Mesenchymal stem cell (in vitro differentiated cells and primary cell): ENCODE results near the gene PPARA.

Experiments used
- DNase-seq: peaks from one replicate; pipeline ENCODE4 v3.0.0-alpha.2; 2013
- H2AFZ ChIP-seq: one replicate; pipeline ENCODE4 v1.6.1; 2013; ENCODE audit warnings: low read depth, mild to moderate bottlenecking, control low read depth, inconsistent platforms, low read length, moderate library complexity
- H2AK5ac ChIP-seq: 2 replicates; pipeline ENCODE4 v1.6.1; 2013; ENCODE audit warnings: low read length, moderate library complexity, mild to moderate bottlenecking, inconsistent platforms; ENCODE audit not compliant: severe bottlenecking
- H2BK120ac ChIP-seq: one replicate; pipeline ENCODE4 v1.6.1; 2013; ENCODE audit warnings: low read depth, mild to moderate bottlenecking, inconsistent platforms, low read length, moderate library complexity
- H2BK12ac ChIP-seq, 2 experiments: one replicate each; pipeline ENCODE4 v1.6.1; 2013; ENCODE audit warnings: inconsistent platforms in 2 of 2, low read length in 2 of 2, mild to moderate bottlenecking in 2 of 2, moderate library complexity in 2 of 2, control low read depth in 1 of 2
- H2BK15ac ChIP-seq: one replicate; pipeline ENCODE4 v1.6.1; 2013; ENCODE audit warnings: mild to moderate bottlenecking, low read depth, inconsistent platforms; ENCODE audit not compliant: poor library complexity, severe bottlenecking
- H2BK5ac ChIP-seq: 2 replicates; pipeline ENCODE4 v1.6.1; 2013; ENCODE audit warnings: low read depth, mild to moderate bottlenecking, low read length, control low read depth, inconsistent platforms; ENCODE audit not compliant: poor library complexity, severe bottlenecking
- H3K14ac ChIP-seq, 2 experiments: one replicate each; pipeline ENCODE4 v1.6.1; 2013; ENCODE audit warnings: inconsistent platforms in 2 of 2, low read length in 2 of 2, control low read depth in 1 of 2, mild to moderate bottlenecking in 1 of 2, moderate library complexity in 1 of 2
- H3K18ac ChIP-seq, 2 experiments: one replicate each; pipeline ENCODE4 v1.6.1; 2013; ENCODE audit warnings: inconsistent platforms in 2 of 2, low read length in 2 of 2, control low read depth in 1 of 2, low read depth in 1 of 2, mild to moderate bottlenecking in 1 of 2
- H3K23ac ChIP-seq, 2 experiments: one replicate each; pipeline ENCODE4 v1.6.1; 2013; ENCODE audit warnings: inconsistent platforms in 2 of 2, low read length in 2 of 2, mild to moderate bottlenecking in 2 of 2, moderate library complexity in 2 of 2, control low read depth in 1 of 2
- H3K27ac ChIP-seq: 2 replicates; pipeline ENCODE4 v1.5.1; 2013; ENCODE audit warnings: mild to moderate bottlenecking, moderate library complexity, low read length, control low read depth, inconsistent platforms; ENCODE audit not compliant: poor library complexity, severe bottlenecking
- H3K27me3 ChIP-seq, 2 experiments: 2 replicates each; pipeline versions ENCODE4 v1.6.1 to v1.7.0; 2013; ENCODE audit warnings: low read length in 2 of 2, mild to moderate bottlenecking in 2 of 2, moderate library complexity in 2 of 2, control low read depth in 1 of 2, inconsistent platforms in 1 of 2; ENCODE audit not compliant: control insufficient read depth in 1 of 2, insufficient read depth in 1 of 2
- H3K36me3 ChIP-seq, 2 experiments: 2 replicates each; pipeline versions ENCODE4 v1.6.1 to v1.7.0; 2013; ENCODE audit warnings: low read length in 2 of 2, control low read depth in 1 of 2, inconsistent platforms in 1 of 2, low read depth in 1 of 2, mild to moderate bottlenecking in 1 of 2; ENCODE audit not compliant: insufficient read depth in 2 of 2, control insufficient read depth in 1 of 2
- H3K4ac ChIP-seq, 2 experiments: one replicate each; pipeline ENCODE4 v1.6.1; 2013; ENCODE audit warnings: inconsistent platforms in 2 of 2, low read length in 2 of 2, mild to moderate bottlenecking in 2 of 2, moderate library complexity in 2 of 2, control low read depth in 1 of 2, low read depth in 1 of 2
- H3K4me1 ChIP-seq: 2 replicates; pipeline ENCODE4 v1.6.1; 2013; ENCODE audit warnings: low read depth, low read length, control low read depth; ENCODE audit not compliant: control insufficient read depth, insufficient read depth
- H3K4me2 ChIP-seq: 2 replicates; pipeline ENCODE4 v1.6.1; 2013; ENCODE audit warnings: low read length, mild to moderate bottlenecking, inconsistent platforms; ENCODE audit not compliant: poor library complexity, severe bottlenecking
- H3K4me3 ChIP-seq, 2 experiments: 2 replicates each; pipeline versions ENCODE4 v1.5.1 to v1.7.0; 2013; ENCODE audit warnings: low read length in 2 of 2, mild to moderate bottlenecking in 2 of 2, control low read depth in 1 of 2, low read depth in 1 of 2; ENCODE audit not compliant: insufficient read depth in 1 of 2
- H3K79me1 ChIP-seq: replicated peaks from 2 replicates; pipeline ENCODE4 v1.6.1; 2013; ENCODE audit warnings: mild to moderate bottlenecking, control low read depth, low read length, inconsistent platforms; ENCODE audit not compliant: poor library complexity, severe bottlenecking
- H3K9ac ChIP-seq: 2 replicates; pipeline ENCODE4 v1.7.0; 2013; ENCODE audit warnings: mild to moderate bottlenecking, low read length, moderate library complexity
- H3K9me3 ChIP-seq: 2 replicates; pipeline ENCODE4 v1.7.0; 2013; ENCODE audit warnings: mild to moderate bottlenecking, low read length; ENCODE audit not compliant: control insufficient read depth
- H4K8ac ChIP-seq: one replicate; pipeline ENCODE4 v1.6.1; 2013; ENCODE audit warnings: inconsistent platforms, mild to moderate bottlenecking, low read length, moderate library complexity
- H4K91ac ChIP-seq: one replicate; pipeline ENCODE4 v1.6.1; 2013; ENCODE audit warnings: mild to moderate bottlenecking, low read length, inconsistent platforms
- WGBS: methylation state at CpG from one replicate; pipeline ENCODE4 v1.1.7; 2013; ENCODE audit warnings: mixed read lengths; 5-methylcytosine and 5-hydroxymethylcytosine counted together

The PPARA gene

DNA sequence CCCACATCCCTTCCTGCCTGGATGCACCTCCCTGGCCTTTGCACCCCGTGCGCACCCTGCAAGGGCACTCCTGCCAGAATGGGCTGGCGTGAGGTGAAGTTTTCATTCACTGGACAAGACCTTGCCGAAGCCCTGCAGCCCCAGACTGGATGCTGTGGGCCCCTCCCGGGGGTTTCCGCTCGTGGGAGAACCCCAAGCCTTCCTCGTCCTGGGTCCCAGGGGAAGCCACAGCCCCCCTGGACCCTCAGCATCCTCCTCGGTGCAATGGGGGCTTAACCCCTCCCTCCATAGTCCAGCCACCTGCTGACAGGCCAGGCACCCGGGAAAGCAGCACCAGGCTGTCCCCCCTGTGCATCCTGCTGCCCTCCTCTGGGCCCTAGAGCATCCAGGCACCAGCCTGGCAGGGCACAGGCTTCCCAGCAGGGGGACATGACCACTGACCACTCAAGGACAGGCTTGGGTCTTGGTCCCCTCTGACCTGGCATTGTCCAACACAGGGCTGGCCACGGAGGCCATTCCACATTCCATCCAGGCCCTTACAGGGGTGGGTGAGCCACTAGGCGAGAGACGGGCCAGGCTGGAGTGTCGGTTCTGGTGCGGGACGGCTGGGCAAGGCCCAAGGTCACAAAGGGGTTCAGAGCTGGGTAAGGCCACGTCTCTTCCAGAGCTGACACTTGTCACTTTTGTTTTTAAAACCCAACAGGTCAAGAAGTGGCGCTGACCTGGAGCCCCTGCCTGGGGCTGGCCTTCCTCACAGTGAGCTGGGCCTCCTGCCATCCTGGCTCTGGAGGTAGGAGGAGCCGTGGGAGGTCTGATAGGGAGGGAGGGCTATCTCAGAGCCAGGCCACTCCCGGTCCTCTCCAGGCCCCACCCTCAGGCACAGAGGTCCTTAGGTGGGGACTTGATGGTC, 41.5 kb upstream of the PPARA start:
- no peak for DNase-seq
- H3K4me1 ChIP-seq, result peaks cover 95% of the 10 kb centered on the region
- H3K14ac ChIP-seq, result no peak overlapping the region
- no peak overlapping the region for H4K8ac ChIP-seq
- peaks cover 63 to 85% of the 10 kb centered on the region in 2 experiments for H3K36me3 ChIP-seq
- no peak overlapping the region for H2BK12ac ChIP-seq
- peak overlapping the region; percentile 20 for H2AK5ac ChIP-seq
- no peak overlapping the region for H2AFZ ChIP-seq
- H3K27me3 ChIP-seq, result no peaks in the 10 kb centered on the region
- no peak overlapping the region for H3K4ac ChIP-seq
- H3K4me2 ChIP-seq, result no peak overlapping the region
- H2BK15ac ChIP-seq, result no peak overlapping the region
- peak overlapping the region; percentile 49 for H3K9ac ChIP-seq
- H3K4me3 ChIP-seq, result no peak overlapping the region
- H2BK120ac ChIP-seq, result no peak overlapping the region
- H2BK5ac ChIP-seq, result peak overlapping the region; percentile 36
- no peaks in the 10 kb centered on the region for H3K9me3 ChIP-seq
- peaks cover 12% of the 10 kb centered on the region for H3K79me1 ChIP-seq
- H3K23ac ChIP-seq, result no peak overlapping the region
- H3K27ac ChIP-seq, result peak overlapping the region; percentile 90
- no peak overlapping the region for H4K91ac ChIP-seq
- no peak overlapping the region for H3K18ac ChIP-seq
- 81% methylated on average over 20 of the region's 20 CpGs for WGBS

DNA sequence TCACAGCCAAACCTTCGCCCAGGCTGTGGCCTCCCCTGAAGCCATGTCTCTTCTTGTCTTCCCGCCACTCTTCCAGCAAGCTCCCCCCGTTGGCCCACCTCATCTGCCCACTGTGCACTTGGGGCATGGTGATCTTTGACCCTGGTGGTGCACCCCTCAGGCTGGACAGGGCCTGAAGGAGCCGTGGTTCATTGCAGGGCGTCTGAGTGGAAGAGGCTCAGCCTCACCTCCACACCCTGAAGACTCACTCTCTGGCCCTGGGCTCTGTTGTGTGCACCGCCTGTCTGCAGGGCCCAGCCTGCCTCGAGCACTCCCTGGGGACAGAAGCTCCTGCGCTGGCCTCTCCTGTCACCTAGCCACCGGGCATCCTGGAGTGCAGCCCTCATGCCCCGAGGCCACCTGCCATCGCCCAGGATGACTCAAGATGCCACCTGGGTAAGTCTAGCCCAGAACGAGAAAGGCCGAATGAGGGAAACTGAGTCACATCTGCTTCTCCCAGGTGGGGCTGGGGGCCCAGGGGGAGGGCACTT, 40.8 kb upstream of the PPARA start:
- no peaks in the 10 kb centered on the region for H3K9me3 ChIP-seq
- no peak overlapping the region for H2AFZ ChIP-seq
- 96% methylated on average over 13 of the region's 13 CpGs for WGBS
- no peak overlapping the region for H3K4me2 ChIP-seq
- no peak overlapping the region for H3K4me3 ChIP-seq
- no peak overlapping the region for H3K23ac ChIP-seq
- H3K18ac ChIP-seq, result no peak overlapping the region
- H4K91ac ChIP-seq, result no peak overlapping the region
- peaks cover 95% of the 10 kb centered on the region for H3K4me1 ChIP-seq
- no peak overlapping the region for H2BK120ac ChIP-seq
- H3K27me3 ChIP-seq, result no peaks in the 10 kb centered on the region
- peak overlapping the region; percentile 51 for H3K9ac ChIP-seq
- H3K36me3 ChIP-seq, result peaks cover 63 to 90% of the 10 kb centered on the region in 2 experiments
- peak overlapping the region; percentile 33 for H3K27ac ChIP-seq
- no peak overlapping the region for H3K4ac ChIP-seq
- H4K8ac ChIP-seq, result no peak overlapping the region
- DNase-seq, result no peak
- H2BK5ac ChIP-seq, result no peak overlapping the region
- H2AK5ac ChIP-seq, result peak overlapping the region; percentile 1
- H3K79me1 ChIP-seq, result peaks cover 10% of the 10 kb centered on the region
- H2BK15ac ChIP-seq, result no peak overlapping the region
- H2BK12ac ChIP-seq, result no peak overlapping the region
- H3K14ac ChIP-seq, result no peak overlapping the region

DNA sequence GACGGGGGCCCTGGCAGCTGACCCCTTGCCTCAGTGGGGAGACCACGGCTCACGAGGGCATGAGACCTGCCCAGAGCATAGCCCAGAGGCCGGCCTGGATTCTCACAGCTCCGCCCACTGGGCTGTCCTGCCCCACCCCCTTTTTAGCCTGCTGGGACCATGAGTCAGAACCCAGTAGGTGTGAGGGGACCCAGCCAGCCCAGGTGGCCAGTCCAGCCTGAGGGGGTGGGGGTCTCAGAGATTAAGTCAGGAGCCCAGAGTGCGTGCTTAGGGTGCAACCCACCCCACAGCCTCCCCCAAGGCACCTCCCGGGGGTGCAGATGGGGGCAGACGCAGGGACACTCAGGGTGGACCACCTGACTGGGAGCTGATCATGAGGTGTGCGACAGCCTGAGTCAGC, 40.1 kb upstream of the PPARA start:
- WGBS, result 68% methylated on average over 9 of the region's 9 CpGs
- peak overlapping the region; percentile 32 for H4K91ac ChIP-seq
- H3K18ac ChIP-seq, result no peak overlapping the region
- no peak overlapping the region for H3K4me3 ChIP-seq
- peak overlapping the region; percentile 9 for H2BK120ac ChIP-seq
- H3K79me1 ChIP-seq, result peaks cover 10% of the 10 kb centered on the region
- no peak overlapping the region for H2AFZ ChIP-seq
- H2BK15ac ChIP-seq, result peak overlapping the region; percentile 71
- H3K36me3 ChIP-seq, result peaks cover 67 to 90% of the 10 kb centered on the region in 2 experiments
- no peak overlapping the region for H3K4me2 ChIP-seq
- no peak overlapping the region for H2BK5ac ChIP-seq
- peak; percentile 19 for DNase-seq
- H3K27ac ChIP-seq, result peak overlapping the region; percentile 35
- H2BK12ac ChIP-seq, result no peak overlapping the region
- H3K9me3 ChIP-seq, result no peaks in the 10 kb centered on the region
- H3K23ac ChIP-seq, result no peak overlapping the region
- no peaks in the 10 kb centered on the region for H3K27me3 ChIP-seq
- H3K9ac ChIP-seq, result peak overlapping the region; percentile 51
- peaks cover 94% of the 10 kb centered on the region for H3K4me1 ChIP-seq
- H3K4ac ChIP-seq, result no peak overlapping the region
- peak overlapping the region; percentile 59 for H2AK5ac ChIP-seq
- H3K14ac ChIP-seq, result peak overlapping the region in 1 of 2 experiments; percentile 51
- H4K8ac ChIP-seq, result no peak overlapping the region

DNA sequence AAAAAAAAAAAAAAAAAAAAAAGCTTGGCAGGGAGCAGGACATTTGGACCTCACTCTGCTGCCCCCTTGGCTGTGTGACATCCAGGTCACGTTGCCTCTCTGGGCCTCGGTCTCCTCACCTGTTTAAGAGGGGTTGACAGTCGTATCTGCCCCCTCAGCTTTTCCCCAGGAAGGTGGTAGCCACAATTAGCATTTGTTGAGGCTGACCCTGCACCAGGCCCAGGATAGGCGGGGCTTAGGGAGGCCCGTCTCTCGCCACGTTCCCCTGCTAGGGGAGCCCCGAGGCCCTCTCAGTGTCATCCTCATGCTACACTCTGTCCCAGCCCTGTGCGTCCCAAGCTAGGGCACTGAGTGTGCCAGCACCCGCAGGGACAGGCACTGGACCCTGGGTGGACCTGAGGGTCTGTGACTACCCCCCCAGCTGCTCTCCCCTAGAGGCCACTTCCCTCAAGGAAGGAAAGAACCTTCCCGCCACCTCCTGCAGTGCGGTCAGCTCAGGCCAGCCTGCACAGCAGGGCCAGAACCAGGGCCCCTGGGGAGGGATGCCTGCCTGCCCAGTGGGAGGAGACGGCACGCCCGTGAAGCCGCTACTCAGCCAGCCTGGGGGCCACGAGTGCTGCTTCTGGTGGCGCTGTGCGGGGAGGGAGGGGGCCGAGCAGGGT, 38.5 kb upstream of the PPARA start:
- H3K18ac ChIP-seq, result peak overlapping the region; percentile 3 to 52
- H4K8ac ChIP-seq, result peak overlapping the region; percentile 76
- H2BK15ac ChIP-seq, result peak overlapping the region; percentile 79
- peak overlapping the region; percentile 22 for H3K4me2 ChIP-seq
- WGBS, result 46% methylated on average over 20 of the region's 20 CpGs
- no peak overlapping the region for H2BK5ac ChIP-seq
- H3K4me1 ChIP-seq, result peaks cover 94% of the 10 kb centered on the region
- no peak overlapping the region for H2AFZ ChIP-seq
- no peak overlapping the region for H3K14ac ChIP-seq
- H3K27ac ChIP-seq, result peak overlapping the region; percentile 29
- H2AK5ac ChIP-seq, result peak overlapping the region; percentile 33
- H3K9me3 ChIP-seq, result no peaks in the 10 kb centered on the region
- H3K9ac ChIP-seq, result peak overlapping the region; percentile 24
- peak overlapping the region; percentile 38 to 79 for H2BK12ac ChIP-seq
- H3K27me3 ChIP-seq, result no peaks in the 10 kb centered on the region
- H3K4ac ChIP-seq, result peak overlapping the region in 1 of 2 experiments; percentile 62
- peak; percentile 45 for DNase-seq
- peak overlapping the region in 1 of 2 experiments; percentile 20 for H3K23ac ChIP-seq
- H3K36me3 ChIP-seq, result peaks cover 66 to 77% of the 10 kb centered on the region in 2 experiments
- H2BK120ac ChIP-seq, result no peak overlapping the region
- peak overlapping the region; percentile 54 for H4K91ac ChIP-seq
- peaks cover 10% of the 10 kb centered on the region for H3K79me1 ChIP-seq
- no peak overlapping the region for H3K4me3 ChIP-seq
